CD4-positive, alpha-beta T cell (primary cell): ENCODE measurements around the gene USP2. TPM values are rescaled to one million over a fixed set of nuclear protein-coding genes. Genes with fewer than 3 reads are reported as not detected.
"Not testable (repeated sequence)": the region's sequence is repeated elsewhere in the genome, so short reads cannot be mapped to it uniquely, and the experiment has no call there.

Experiments
- ATAC-seq: fragments of 200-7000 bp; cut with Tn5 transposase; one replicate; pipeline ENCODE4 v1.10.0; 2022; ENCODE audit warnings: mild to moderate bottlenecking; ENCODE audit not compliant: poor library complexity
- CTCF ChIA-PET: fragments of 350-600 bp; sonication (Branson Sonifier 250); formaldehyde crosslinking; loops from one replicate; lab custom pipeline; 2021; ENCODE audit warnings: antibody characterized with exemption, inconsistent platforms; lab: Charles Lee
- POLR2A ChIA-PET: fragments of 350-600 bp; sonication (Branson Sonifier 250); formaldehyde crosslinking; loops from one replicate; lab custom pipeline; 2021; ENCODE audit warnings: antibody characterized with exemption, inconsistent platforms; lab: Charles Lee
- DNase-seq, 14 experiments: peaks; one replicate each; pipeline ENCODE4 v3.0.0-alpha.2; 2013 to 2020; ENCODE audit warnings: mixed read lengths in 2 of 14
- H3K27ac ChIP-seq, 2 donors: one replicate each; pipeline versions ENCODE4 v1.5.1 to v1.7.0; 2013; ENCODE audit warnings: low read length in 2 of 2, low read depth in 1 of 2, mild to moderate bottlenecking in 1 of 2
- H3K27me3 ChIP-seq, 2 experiments: 1 replicate in 1 of 2; 2 replicates in 1 of 2; pipeline versions ENCODE4 v1.6.1 to v1.7.0; 2013; ENCODE audit warnings: low read length in 2 of 2, control low read depth in 1 of 2, mild to moderate bottlenecking in 1 of 2, moderate library complexity in 1 of 2; ENCODE audit not compliant: insufficient read depth in 2 of 2, control insufficient read depth in 1 of 2
- H3K36me3 ChIP-seq: one replicate; pipeline ENCODE4 v1.6.1; 2013; ENCODE audit warnings: low read length, control low read depth; ENCODE audit not compliant: insufficient read depth
- H3K4me1 ChIP-seq: one replicate; pipeline ENCODE4 v1.6.1; 2013; ENCODE audit warnings: low read length, control low read depth; ENCODE audit not compliant: insufficient read depth
- H3K4me3 ChIP-seq: one replicate; pipeline ENCODE4 v1.5.1; 2013; ENCODE audit warnings: mild to moderate bottlenecking, low read length, moderate library complexity
- H3K9me3 ChIP-seq, 2 experiments: 1 replicate in 1 of 2; 2 replicates in 1 of 2; pipeline versions ENCODE4 v1.6.1 to v1.7.0; 2013; ENCODE audit warnings: low read length in 2 of 2, mild to moderate bottlenecking in 2 of 2, control low read depth in 1 of 2, moderate library complexity in 1 of 2; ENCODE audit not compliant: control insufficient read depth in 1 of 2, insufficient read depth in 1 of 2
- H3K27ac Mint-ChIP-seq: one replicate; pipeline ENCODE4 v1.8.0; 2020; ENCODE audit warnings: mixed read lengths
- H3K27me3 Mint-ChIP-seq: one replicate; pipeline ENCODE4 v1.8.0; 2021; ENCODE audit warnings: mixed read lengths
- H3K36me3 Mint-ChIP-seq: one replicate; pipeline ENCODE4 v1.8.0; 2021; ENCODE audit warnings: low read depth, mixed read lengths
- H3K4me1 Mint-ChIP-seq: one replicate; pipeline ENCODE4 v1.8.0; 2021; ENCODE audit warnings: low read depth, mixed read lengths
- H3K4me3 Mint-ChIP-seq: one replicate; pipeline ENCODE4 v1.8.0; 2020; ENCODE audit warnings: mild to moderate bottlenecking, mixed read lengths
- H3K9me3 Mint-ChIP-seq: one replicate; pipeline ENCODE4 v1.8.0; 2020; ENCODE audit warnings: mixed read lengths
- intact Hi-C, 2 experiments: fragments of 100-400 bp; cut with DNase I in 1 of 2; cut with micrococcal nuclease in 1 of 2; formaldehyde crosslinking; loops; one replicate each; pipeline versions ENCODE4 v1.15.1 to v1.9.0; 2023 to 2025; cut with DNase I, micrococcal nuclease
- total RNA-seq, 174 experiments: library from RNA in 2 of 174; stranded (reverse) in 2 of 174; gene quantifications; one replicate each; pipeline ENCODE4 v1.2.3 and lab custom pipeline; 2021 to 2026
- TF ChIP-seq, protein P1 (sequence below): fragments of 200-600 bp; IDR thresholded peaks from one replicate; pipeline ENCODE4 v1.8.0; 2022; ENCODE audit warnings: antibody characterized with exemption, mild to moderate bottlenecking

USP2 gene
- total RNA-seq, 2 experiments from 2014 or later, result 2.0 to 2.6 TPM

DNA sequence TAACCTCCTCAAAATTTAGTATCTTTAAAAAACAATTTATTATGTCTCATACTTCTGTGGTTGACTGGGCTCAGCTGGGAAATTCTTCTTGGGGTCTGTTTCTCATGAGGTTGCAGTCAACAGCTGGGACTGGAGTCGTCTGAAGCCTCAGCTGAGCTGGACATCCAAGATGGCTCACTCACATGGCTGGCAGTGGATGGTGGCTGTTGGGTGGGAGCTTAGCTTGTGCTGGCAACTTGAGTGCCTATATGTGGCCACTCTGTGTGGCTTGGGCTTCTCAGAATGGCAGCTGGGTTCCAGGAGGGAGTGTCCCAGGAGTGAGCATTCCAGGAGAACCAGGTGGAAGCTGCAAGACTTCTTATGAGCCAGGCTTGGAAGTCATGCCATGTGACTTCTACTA lies 28.2 kb upstream of the USP2 start:
- intact Hi-C loops, result no loop called here
- CTCF ChIA-PET, result no interaction called here
- no peaks in the 10 kb centered on the region for H3K4me1 Mint-ChIP-seq

DNA sequence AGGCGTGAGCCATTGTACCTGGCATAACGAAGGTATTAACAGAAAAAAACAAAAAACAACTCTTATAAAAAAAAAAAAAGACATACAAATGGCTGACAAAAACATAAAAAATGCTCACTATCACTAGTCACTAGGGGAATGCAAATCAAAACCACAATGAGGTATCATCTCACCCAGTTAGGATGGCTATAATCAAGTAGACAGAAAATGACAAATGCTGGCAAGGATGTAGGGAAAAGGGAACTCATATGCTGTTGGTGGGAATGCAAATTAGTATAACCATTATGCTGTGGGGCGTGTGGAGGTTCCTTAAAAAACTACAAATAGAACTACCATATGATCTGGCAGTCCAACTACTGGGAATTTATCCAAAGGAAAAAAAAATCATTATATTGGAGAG lies 24.5 kb upstream of the USP2 start:
- Histone ChIP-seq H3K4me1 (no peaks in the 10 kb centered on the region), H3K9me3 (peaks cover 2 to 4% of the 10 kb centered on the region in 2 experiments), H3K4me3 (no peak overlapping the region), H3K36me3 (no peaks in the 10 kb centered on the region), H3K27ac (no peak overlapping the region), H3K27me3 (peaks cover 0 to 2% of the 10 kb centered on the region in 2 experiments)
- Mint-ChIP-seq H3K4me1 (no peaks in the 10 kb centered on the region), H3K27me3 (no peaks in the 10 kb centered on the region), H3K36me3 (no peaks in the 10 kb centered on the region), H3K27ac (no peak overlapping the region), H3K9me3 (peaks cover 9% of the 10 kb centered on the region), H3K4me3 (no peak overlapping the region)
- intact Hi-C loops, result no loop called here
- ATAC-seq (no peak), DNase-seq (no peak)
- ChIA-PET POLR2A (no interaction called here), CTCF (no interaction called here)
- TF ChIP-seq, protein P1, sequence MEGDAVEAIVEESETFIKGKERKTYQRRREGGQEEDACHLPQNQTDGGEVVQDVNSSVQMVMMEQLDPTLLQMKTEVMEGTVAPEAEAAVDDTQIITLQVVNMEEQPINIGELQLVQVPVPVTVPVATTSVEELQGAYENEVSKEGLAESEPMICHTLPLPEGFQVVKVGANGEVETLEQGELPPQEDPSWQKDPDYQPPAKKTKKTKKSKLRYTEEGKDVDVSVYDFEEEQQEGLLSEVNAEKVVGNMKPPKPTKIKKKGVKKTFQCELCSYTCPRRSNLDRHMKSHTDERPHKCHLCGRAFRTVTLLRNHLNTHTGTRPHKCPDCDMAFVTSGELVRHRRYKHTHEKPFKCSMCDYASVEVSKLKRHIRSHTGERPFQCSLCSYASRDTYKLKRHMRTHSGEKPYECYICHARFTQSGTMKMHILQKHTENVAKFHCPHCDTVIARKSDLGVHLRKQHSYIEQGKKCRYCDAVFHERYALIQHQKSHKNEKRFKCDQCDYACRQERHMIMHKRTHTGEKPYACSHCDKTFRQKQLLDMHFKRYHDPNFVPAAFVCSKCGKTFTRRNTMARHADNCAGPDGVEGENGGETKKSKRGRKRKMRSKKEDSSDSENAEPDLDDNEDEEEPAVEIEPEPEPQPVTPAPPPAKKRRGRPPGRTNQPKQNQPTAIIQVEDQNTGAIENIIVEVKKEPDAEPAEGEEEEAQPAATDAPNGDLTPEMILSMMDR, result no peak

More for the DNA sequence above, 28.2 kb upstream of the USP2 start:
- H3K27ac Mint-ChIP-seq, result no peak overlapping the region
- Histone ChIP-seq H3K36me3 (no peaks in the 10 kb centered on the region), H3K9me3 (no peaks in the 10 kb centered on the region), H3K27ac (no peak overlapping the region), H3K4me3 (no peak overlapping the region), H3K27me3 (peaks cover 0 to 4% of the 10 kb centered on the region in 2 experiments), H3K4me1 (no peaks in the 10 kb centered on the region)
- no peak overlapping the region for H3K4me3 Mint-ChIP-seq
- ATAC-seq, result no peak
- TF ChIP-seq, protein P1, result no peak
- peaks cover 5% of the 10 kb centered on the region for H3K27me3 Mint-ChIP-seq
- no peaks in the 10 kb centered on the region for H3K36me3 Mint-ChIP-seq
- DNase-seq, result no peak
- POLR2A ChIA-PET, result no interaction called here
- H3K9me3 Mint-ChIP-seq, result peaks cover 4% of the 10 kb centered on the region

DNA sequence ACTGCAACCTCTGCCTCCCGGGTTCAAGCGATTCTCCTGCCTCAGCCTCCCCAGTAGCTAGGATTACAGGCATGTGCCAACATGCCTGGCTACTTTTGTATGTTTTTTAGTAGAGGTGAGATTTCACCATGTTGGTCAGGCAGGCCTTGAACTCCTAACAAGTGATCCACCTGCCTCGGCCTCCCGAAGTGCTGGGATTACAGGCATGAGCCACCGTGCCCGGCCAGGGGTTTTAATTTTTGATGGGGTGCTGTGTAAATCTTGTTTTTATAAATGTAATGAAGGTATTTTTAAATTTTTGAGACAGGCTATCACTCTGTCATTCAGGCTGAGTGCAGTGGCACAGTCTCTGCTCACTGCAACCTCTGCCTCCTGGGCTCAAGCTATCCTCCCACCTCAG lies 24.0 kb upstream of the USP2 start:
- H3K4me1 Mint-ChIP-seq, POLR2A ChIA-PET, H3K36me3 Mint-ChIP-seq, H3K4me3 ChIP-seq, intact Hi-C loops, ATAC-seq, CTCF ChIA-PET, DNase-seq, H3K4me3 Mint-ChIP-seq, H3K27me3 ChIP-seq, H3K27ac Mint-ChIP-seq, H3K27ac ChIP-seq, H3K4me1 ChIP-seq, H3K27me3 Mint-ChIP-seq, H3K9me3 ChIP-seq, H3K36me3 ChIP-seq: not testable (repeated sequence)
- peaks cover 13% of the 10 kb centered on the region for H3K9me3 Mint-ChIP-seq

DNA sequence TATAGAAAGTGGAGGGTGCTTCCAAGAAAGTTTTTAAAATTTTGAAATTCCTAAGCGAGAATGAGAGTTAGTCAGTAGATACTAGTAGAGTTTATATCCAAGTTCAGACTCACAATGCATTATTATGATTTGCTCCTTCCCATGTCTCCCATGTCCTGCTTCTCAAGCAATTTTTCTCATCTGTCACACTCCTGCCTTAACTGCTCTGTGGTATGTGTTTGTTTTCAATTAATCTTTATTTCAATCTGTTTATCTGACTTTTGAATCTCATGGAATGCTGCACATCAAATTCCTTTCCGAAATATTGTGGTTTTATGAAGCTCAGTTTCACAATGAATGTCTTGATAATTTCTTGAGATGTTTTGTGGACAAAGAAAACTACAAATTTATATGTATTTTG lies 23.4 kb upstream of the USP2 start:
- Mint-ChIP-seq H3K4me3 (no peak overlapping the region), H3K36me3 (no peaks in the 10 kb centered on the region), H3K27ac (no peak overlapping the region), H3K9me3 (peaks cover 14% of the 10 kb centered on the region), H3K27me3 (peaks cover 1% of the 10 kb centered on the region), H3K4me1 (no peaks in the 10 kb centered on the region)
- intact Hi-C loops, result no loop called here
- ChIA-PET POLR2A (no interaction called here), CTCF (no interaction called here)
- no peak overlapping the region for H3K4me3 ChIP-seq
- ATAC-seq (no peak), DNase-seq (no peak)
- TF ChIP-seq, protein P1, result no peak
- H3K9me3 ChIP-seq, result peaks cover 4 to 5% of the 10 kb centered on the region in 2 experiments
- peaks cover 0 to 5% of the 10 kb centered on the region in 2 experiments for H3K27me3 ChIP-seq
- H3K4me1 ChIP-seq, result no peaks in the 10 kb centered on the region
- no peak overlapping the region for H3K27ac ChIP-seq
- H3K36me3 ChIP-seq, result no peaks in the 10 kb centered on the region
